ENCODE results near the gene PSENEN. TPM values are rescaled to one million over a fixed set of nuclear protein-coding genes. Genes with fewer than 3 reads are reported as not detected.

The PSENEN gene
- total RNA-seq (2021) (106 and 130 TPM in 2 replicates), Bru-seq, nascent RNA (percentile 83 among the genes with signal in this experiment), BruChase-seq, experiment 1, labeled RNA remaining after a 2-hour chase (percentile 87 among the genes with signal in this experiment), BruChase-seq, experiment 2, labeled RNA remaining after a 6-hour chase (percentile 96 among the genes with signal in this experiment)
- long read RNA-seq, transcript PSENEN-201 (4 exons, 603 nt): minor isoform, 8 of 161 reads
- long read RNA-seq, transcript PSENEN-202 (4 exons, 1,661 nt): major isoform, 137 of 161 reads
- long read RNA-seq, partial matches to known transcripts: 11 of 161 reads
- long read RNA-seq, other reads (novel, unspliced or antisense): 1 of 161 reads

GRCh38 chr19:35745328-35746086 lies at the start of gene PSENEN, which contains the start of gene U2AF1L4:
Gene PSENEN (plus strand): TSS chr19:35745651. CDS start chr19:35745931, 280 bp downstream.
Gene U2AF1L4 (minus strand): TSS chr19:35745418. CDS start chr19:35745391, 27 bp downstream.
- H3K4me2 ChIP-seq: peak within 1 kb of the TSS; percentile 94
- H3K9me3 ChIP-seq (ENCODE audit: insufficient read depth, low read depth): no peaks in the 10 kb centered on the region
- ChIA-PET CTCF (interaction anchor here (0.6 kb wide), 1 partner anchor 232 kb away, joined by 9 read pairs; the partner anchor contains the start of gene DMKN), POLR2A (ENCODE audit: unreplicated experiment) (interaction anchor here (0.5 to 0.7 kb wide), 6 partner anchors 90 to 970 kb away, joined by 3 to 27 read pairs (median 4); partner anchors contain the start of gene NFKBID)
- peaks cover 29% of the 10 kb centered on the region for H3K79me2 ChIP-seq (ENCODE audit: low read depth)
- peak within 1 kb of the TSS; percentile 97 for H3K4me3 ChIP-seq
- H3K36me3 ChIP-seq (ENCODE audit: low read depth): no peaks in the 10 kb centered on the region
- TSS peak; percentile 64 for BruUV-seq (replicated peaks)
- peak; percentile 96 to 98 for DNase-seq
- H3K9me2 ChIP-seq (ENCODE audit: insufficient read depth): no peaks in the 10 kb centered on the region
- H3K4me1 ChIP-seq (replicated peaks; ENCODE audit: insufficient read depth): peaks cover 38% of the 10 kb centered on the region
- H2AFZ ChIP-seq: peak within 1 kb of the TSS; percentile 95
- TF ChIP-seq EZH2 (IDR thresholded peaks at IDR 0.05; ENCODE audit: low read depth) (no peak), CTCF (conservative IDR thresholded peaks at IDR 0.05) (no peak)
- peaks cover 19% of the 10 kb centered on the region for H3F3A ChIP-seq (ENCODE audit: insufficient read depth, low read depth)
- peak within 1 kb of the TSS; percentile 95 for H3K27ac ChIP-seq
- intact Hi-C loops (cut with micrococcal nuclease; ENCODE audit: unreplicated experiment): loop anchor here (2.0 to 10.0 kb wide), 3 partner anchors 29 to 249 kb away; partner anchors contain the start of genes HCST, NFKBID, SDHAF1 and TYROBP
- H4K20me1 ChIP-seq (ENCODE audit: insufficient read depth): no peaks in the 10 kb centered on the region
- no peaks in the 10 kb centered on the region for H3K27me3 ChIP-seq (ENCODE audit: insufficient read depth, low read depth)

GRCh38 chr19:35695895-35696422 lies 49.5 kb upstream of the PSENEN start:
- POLR2A ChIA-PET (ENCODE audit: unreplicated experiment): no interaction called here
- Histone ChIP-seq H3K4me3 (no peak overlapping the region), H3K9me2 (ENCODE audit: insufficient read depth) (no peaks in the 10 kb centered on the region), H3F3A (ENCODE audit: insufficient read depth, low read depth) (no peaks in the 10 kb centered on the region), H3K36me3 (ENCODE audit: low read depth) (no peaks in the 10 kb centered on the region), H3K27ac (no peak overlapping the region), H3K4me1 (replicated peaks; ENCODE audit: insufficient read depth) (peaks cover 13% of the 10 kb centered on the region), H4K20me1 (ENCODE audit: insufficient read depth) (no peaks in the 10 kb centered on the region), H3K4me2 (no peak overlapping the region), H3K27me3 (ENCODE audit: insufficient read depth, low read depth) (no peaks in the 10 kb centered on the region), H2AFZ (no peak overlapping the region), H3K9me3 (ENCODE audit: insufficient read depth, low read depth) (no peaks in the 10 kb centered on the region), H3K79me2 (ENCODE audit: low read depth) (no peaks in the 10 kb centered on the region)
- CTCF ChIA-PET: interaction anchor here (0.6 kb wide), 1 partner anchor 52 kb away, joined by 11 read pairs; no protein-coding TSS in a partner anchor
- DNase-seq: no peak
- no TSS peak for BruUV-seq (replicated peaks)
- intact Hi-C loops (cut with micrococcal nuclease; ENCODE audit: unreplicated experiment): no loop called here
- TF ChIP-seq CTCF (conservative IDR thresholded peaks at IDR 0.05): no peak
- TF ChIP-seq EZH2 (IDR thresholded peaks at IDR 0.05; ENCODE audit: low read depth): no peak

GRCh38 chr19:35696835-35697234 lies 48.6 kb upstream of the PSENEN start:
- Histone ChIP-seq H3K27ac (no peak overlapping the region), H4K20me1 (ENCODE audit: insufficient read depth) (no peaks in the 10 kb centered on the region), H3F3A (ENCODE audit: insufficient read depth, low read depth) (no peaks in the 10 kb centered on the region), H3K79me2 (ENCODE audit: low read depth) (no peaks in the 10 kb centered on the region), H3K9me2 (ENCODE audit: insufficient read depth) (no peaks in the 10 kb centered on the region), H3K36me3 (ENCODE audit: low read depth) (no peaks in the 10 kb centered on the region), H3K4me2 (no peak overlapping the region), H2AFZ (no peak overlapping the region), H3K9me3 (ENCODE audit: insufficient read depth, low read depth) (no peaks in the 10 kb centered on the region), H3K4me1 (replicated peaks; ENCODE audit: insufficient read depth) (peaks cover 9% of the 10 kb centered on the region), H3K27me3 (ENCODE audit: insufficient read depth, low read depth) (no peaks in the 10 kb centered on the region), H3K4me3 (no peak overlapping the region)
- POLR2A ChIA-PET (ENCODE audit: unreplicated experiment): no interaction called here
- intact Hi-C loops (cut with micrococcal nuclease; ENCODE audit: unreplicated experiment): no loop called here
- TF ChIP-seq EZH2 (IDR thresholded peaks at IDR 0.05; ENCODE audit: low read depth) (no peak), CTCF (conservative IDR thresholded peaks at IDR 0.05) (no peak)
- no TSS peak for BruUV-seq (replicated peaks)
- no peak for DNase-seq
- CTCF ChIA-PET: no interaction called here

Measured in PC-9 (cell line).